Measurements from ENCODE around the gene CD36.

Gene CD36

DNA sequence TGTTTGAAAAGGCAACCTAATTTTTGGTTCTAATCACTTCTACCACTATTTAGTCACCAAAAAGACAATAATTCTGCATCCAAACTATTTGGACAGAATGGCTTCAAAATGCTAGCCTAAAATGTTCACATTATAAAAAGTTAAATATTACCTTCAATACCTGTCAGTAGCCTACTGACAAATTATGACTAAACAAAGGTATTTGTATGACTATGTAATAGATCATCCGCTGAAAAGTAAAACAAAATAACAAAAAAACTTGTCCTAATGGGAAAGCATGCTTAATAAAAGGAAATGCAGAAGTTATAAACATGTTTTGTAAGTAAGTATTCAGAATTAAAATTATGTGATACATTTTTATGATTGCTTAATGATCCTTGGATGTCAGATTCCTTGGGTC is 36.6 kb downstream of the CD36 start:
- no peaks in the 10 kb centered on the region for H3K9me3 ChIP-seq (ENCODE audit: control insufficient read depth, insufficient read depth, low read depth, low read length)
- ChIA-PET CTCF (interaction anchor here (1.0 to 1.6 kb wide), 3 partner anchors 10 to 20 kb away, joined by 3 to 4 read pairs (median 3); no protein-coding TSS in a partner anchor), POLR2A (no interaction called here)
- no peak for TF ChIP-seq OVOL3 (tag by site-specific recombination; IDR thresholded peaks at IDR 0.05)
- TF ChIP-seq ZNF747 (tag by site-specific recombination; IDR thresholded peaks at IDR 0.05): no peak
- TF ChIP-seq ZNF37A (tag by site-specific recombination; IDR thresholded peaks at IDR 0.05): no peak
- no peak for TF ChIP-seq SCRT1 (tag by site-specific recombination; IDR thresholded peaks at IDR 0.05; ENCODE audit: borderline replicate concordance)
- no peak for TF ChIP-seq ZNF239 (tag by site-specific recombination; IDR thresholded peaks at IDR 0.05)
- TF ChIP-seq, protein P1, sequence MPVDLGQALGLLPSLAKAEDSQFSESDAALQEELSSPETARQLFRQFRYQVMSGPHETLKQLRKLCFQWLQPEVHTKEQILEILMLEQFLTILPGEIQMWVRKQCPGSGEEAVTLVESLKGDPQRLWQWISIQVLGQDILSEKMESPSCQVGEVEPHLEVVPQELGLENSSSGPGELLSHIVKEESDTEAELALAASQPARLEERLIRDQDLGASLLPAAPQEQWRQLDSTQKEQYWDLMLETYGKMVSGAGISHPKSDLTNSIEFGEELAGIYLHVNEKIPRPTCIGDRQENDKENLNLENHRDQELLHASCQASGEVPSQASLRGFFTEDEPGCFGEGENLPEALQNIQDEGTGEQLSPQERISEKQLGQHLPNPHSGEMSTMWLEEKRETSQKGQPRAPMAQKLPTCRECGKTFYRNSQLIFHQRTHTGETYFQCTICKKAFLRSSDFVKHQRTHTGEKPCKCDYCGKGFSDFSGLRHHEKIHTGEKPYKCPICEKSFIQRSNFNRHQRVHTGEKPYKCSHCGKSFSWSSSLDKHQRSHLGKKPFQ (tag by site-specific recombination; IDR thresholded peaks at IDR 0.05): no peak
- TF ChIP-seq ZNF311 (tag by site-specific recombination; IDR thresholded peaks at IDR 0.05; ENCODE audit: borderline replicate concordance): no peak
- TF ChIP-seq ZNF114 (tag by site-specific recombination; IDR thresholded peaks at IDR 0.05): no peak
- no peak for TF ChIP-seq YY1 (tag by site-specific recombination; IDR thresholded peaks at IDR 0.05)
- no peaks in the 10 kb centered on the region for H3K4me1 ChIP-seq (ENCODE audit: control insufficient read depth, insufficient read depth, low read length)
- H3K27ac ChIP-seq (ENCODE audit: extremely low read depth, low read depth, low read length): no peak overlapping the region
- no peak overlapping the region for H3K4me3 ChIP-seq (ENCODE audit: low read depth, low read length)
- H3K36me3 ChIP-seq (ENCODE audit: control insufficient read depth in 2 of 2, insufficient read depth in 1 of 2, low read length in 2 of 2): no peaks in the 10 kb centered on the region

DNA sequence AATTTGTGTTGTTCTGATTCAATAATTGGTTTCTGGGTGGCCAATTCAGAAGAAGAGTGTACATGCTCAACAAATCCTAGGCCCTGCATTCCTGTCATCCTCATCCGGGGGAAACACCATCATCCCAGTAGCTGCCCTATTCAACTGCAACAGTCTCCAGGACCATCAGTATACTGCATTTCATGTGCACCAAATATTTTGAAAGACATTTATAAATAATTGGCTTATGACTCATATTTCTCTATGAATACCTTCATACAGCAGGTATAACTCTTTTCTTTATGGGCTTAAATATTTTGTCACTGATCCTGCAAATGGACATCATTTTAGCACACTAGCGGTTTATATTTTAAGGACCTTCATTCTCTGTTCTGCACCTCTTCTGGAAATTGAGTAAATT is 38.0 kb downstream of the CD36 start:
- Histone ChIP-seq H3K36me3 (ENCODE audit: control insufficient read depth in 2 of 2, insufficient read depth in 1 of 2, low read length in 2 of 2) (no peaks in the 10 kb centered on the region), H3K27ac (ENCODE audit: extremely low read depth, low read depth, low read length) (no peak overlapping the region), H3K9me3 (ENCODE audit: control insufficient read depth, insufficient read depth, low read depth, low read length) (no peaks in the 10 kb centered on the region), H3K4me1 (ENCODE audit: control insufficient read depth, insufficient read depth, low read length) (no peaks in the 10 kb centered on the region), H3K4me3 (ENCODE audit: low read depth, low read length) (no peak overlapping the region)
- ChIA-PET CTCF (interaction anchor here (0.5 to 1.6 kb wide), 4 partner anchors 11 to 1065 kb away, joined by 3 to 4 read pairs (median 3); no protein-coding TSS in a partner anchor), POLR2A (no interaction called here)
- TF ChIP-seq ZNF133 (tag by site-specific recombination; IDR thresholded peaks at IDR 0.05) (no peak), ZXDB (tag by site-specific recombination; IDR thresholded peaks at IDR 0.05) (no peak), FEZF1 (tag by site-specific recombination; IDR thresholded peaks at IDR 0.05) (no peak), ZNF350 (tag by site-specific recombination; IDR thresholded peaks at IDR 0.05) (no peak), ZNF426 (tag by site-specific recombination; IDR thresholded peaks at IDR 0.05) (no peak), ZNF423 (tag by site-specific recombination; IDR thresholded peaks at IDR 0.05) (no peak), ZNF514 (tag by site-specific recombination; IDR thresholded peaks at IDR 0.05) (no peak), ZNF266 (tag by site-specific recombination; IDR thresholded peaks at IDR 0.05; ENCODE audit: low read depth) (no peak)
- TF ChIP-seq, protein P2, sequence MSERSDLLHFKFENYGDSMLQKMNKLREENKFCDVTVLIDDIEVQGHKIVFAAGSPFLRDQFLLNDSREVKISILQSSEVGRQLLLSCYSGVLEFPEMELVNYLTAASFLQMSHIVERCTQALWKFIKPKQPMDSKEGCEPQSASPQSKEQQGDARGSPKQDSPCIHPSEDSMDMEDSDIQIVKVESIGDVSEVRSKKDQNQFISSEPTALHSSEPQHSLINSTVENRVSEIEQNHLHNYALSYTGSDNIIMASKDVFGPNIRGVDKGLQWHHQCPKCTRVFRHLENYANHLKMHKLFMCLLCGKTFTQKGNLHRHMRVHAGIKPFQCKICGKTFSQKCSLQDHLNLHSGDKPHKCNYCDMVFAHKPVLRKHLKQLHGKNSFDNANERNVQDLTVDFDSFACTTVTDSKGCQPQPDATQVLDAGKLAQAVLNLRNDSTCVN (tag by site-specific recombination; optimal IDR thresholded peaks at IDR 0.05): no peak
- TF ChIP-seq, protein P3, sequence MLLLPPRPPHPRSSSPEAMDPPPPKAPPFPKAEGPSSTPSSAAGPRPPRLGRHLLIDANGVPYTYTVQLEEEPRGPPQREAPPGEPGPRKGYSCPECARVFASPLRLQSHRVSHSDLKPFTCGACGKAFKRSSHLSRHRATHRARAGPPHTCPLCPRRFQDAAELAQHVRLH (tag by site-specific recombination; IDR thresholded peaks at IDR 0.05): no peak

DNA sequence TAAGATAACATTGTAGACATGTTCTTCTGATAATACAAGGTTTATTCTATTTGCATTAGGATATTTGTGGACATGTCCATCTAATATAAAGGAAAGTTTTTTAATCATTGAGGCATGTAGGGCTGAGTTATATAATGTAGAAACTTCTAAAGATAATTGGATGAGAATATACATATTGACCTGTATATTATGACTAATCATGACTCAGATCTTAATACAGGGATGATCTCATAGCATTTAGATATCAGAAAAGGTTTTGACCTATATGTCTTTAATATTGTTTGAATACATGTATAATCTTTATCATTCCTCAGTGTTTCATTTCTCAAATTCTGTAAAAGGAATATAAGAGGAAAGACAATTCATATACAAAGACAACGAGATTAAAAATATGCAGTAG is 39.2 kb downstream of the CD36 start:
- Histone ChIP-seq H3K36me3 (ENCODE audit: control insufficient read depth in 2 of 2, insufficient read depth in 1 of 2, low read length in 2 of 2) (no peaks in the 10 kb centered on the region), H3K4me3 (ENCODE audit: low read depth, low read length) (no peak overlapping the region), H3K4me1 (ENCODE audit: control insufficient read depth, insufficient read depth, low read length) (no peaks in the 10 kb centered on the region), H3K27ac (ENCODE audit: extremely low read depth, low read depth, low read length) (no peak overlapping the region), H3K9me3 (ENCODE audit: control insufficient read depth, insufficient read depth, low read depth, low read length) (no peaks in the 10 kb centered on the region)
- ChIA-PET POLR2A (no interaction called here), CTCF (interaction anchor here (0.5 kb wide), 1 partner anchor 16 kb away, joined by 3 read pairs; no protein-coding TSS in a partner anchor)
- TF ChIP-seq, protein P4, sequence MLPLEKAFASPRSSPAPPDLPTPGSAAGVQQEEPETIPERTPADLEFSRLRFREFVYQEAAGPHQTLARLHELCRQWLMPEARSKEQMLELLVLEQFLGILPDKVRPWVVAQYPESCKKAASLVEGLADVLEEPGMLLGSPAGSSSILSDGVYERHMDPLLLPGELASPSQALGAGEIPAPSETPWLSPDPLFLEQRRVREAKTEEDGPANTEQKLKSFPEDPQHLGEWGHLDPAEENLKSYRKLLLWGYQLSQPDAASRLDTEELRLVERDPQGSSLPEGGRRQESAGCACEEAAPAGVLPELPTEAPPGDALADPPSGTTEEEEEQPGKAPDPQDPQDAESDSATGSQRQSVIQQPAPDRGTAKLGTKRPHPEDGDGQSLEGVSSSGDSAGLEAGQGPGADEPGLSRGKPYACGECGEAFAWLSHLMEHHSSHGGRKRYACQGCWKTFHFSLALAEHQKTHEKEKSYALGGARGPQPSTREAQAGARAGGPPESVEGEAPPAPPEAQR (tag by site-specific recombination; IDR thresholded peaks at IDR 0.05): no peak
- TF ChIP-seq ZNF121 (tag by site-specific recombination; IDR thresholded peaks at IDR 0.05) (no peak), ZNF335 (tag by site-specific recombination; conservative IDR thresholded peaks at IDR 0.05) (no peak), ZNF747 (tag by site-specific recombination; IDR thresholded peaks at IDR 0.05) (no peak), ZNF707 (tag by site-specific recombination; IDR thresholded peaks at IDR 0.05) (no peak), ZNF473 (tag by site-specific recombination; IDR thresholded peaks at IDR 0.05) (no peak), ZNF214 (tag by site-specific recombination; IDR thresholded peaks at IDR 0.05; ENCODE audit: borderline replicate concordance) (no peak), BCL11B (tag by site-specific recombination; IDR thresholded peaks at IDR 0.05; ENCODE audit: low read depth) (no peak), SALL2 (tag by site-specific recombination; IDR thresholded peaks at IDR 0.05; ENCODE audit: borderline replicate concordance) (no peak)
- TF ChIP-seq, protein P5, sequence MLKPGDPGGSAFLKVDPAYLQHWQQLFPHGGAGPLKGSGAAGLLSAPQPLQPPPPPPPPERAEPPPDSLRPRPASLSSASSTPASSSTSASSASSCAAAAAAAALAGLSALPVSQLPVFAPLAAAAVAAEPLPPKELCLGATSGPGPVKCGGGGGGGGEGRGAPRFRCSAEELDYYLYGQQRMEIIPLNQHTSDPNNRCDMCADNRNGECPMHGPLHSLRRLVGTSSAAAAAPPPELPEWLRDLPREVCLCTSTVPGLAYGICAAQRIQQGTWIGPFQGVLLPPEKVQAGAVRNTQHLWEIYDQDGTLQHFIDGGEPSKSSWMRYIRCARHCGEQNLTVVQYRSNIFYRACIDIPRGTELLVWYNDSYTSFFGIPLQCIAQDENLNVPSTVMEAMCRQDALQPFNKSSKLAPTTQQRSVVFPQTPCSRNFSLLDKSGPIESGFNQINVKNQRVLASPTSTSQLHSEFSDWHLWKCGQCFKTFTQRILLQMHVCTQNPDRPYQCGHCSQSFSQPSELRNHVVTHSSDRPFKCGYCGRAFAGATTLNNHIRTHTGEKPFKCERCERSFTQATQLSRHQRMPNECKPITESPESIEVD (tag by site-specific recombination; IDR thresholded peaks at IDR 0.05): no peak
